ENCODE measurements around the gene PTHLH. TPM values are rescaled to one million over a fixed set of nuclear protein-coding genes. Genes with fewer than 3 reads are reported as not detected.

PTHLH gene
- total RNA-seq, 1 experiment from 2014 or later: 0.35 TPM

- no peaks in the 10 kb centered on the region for H3K36me3 Mint-ChIP-seq (ENCODE audit: insufficient read depth in 1 of 3, low read depth in 3 of 3)
- Histone ChIP-seq H3K18ac (ENCODE audit: insufficient read length, low read depth, low read length) (no peak overlapping the region), H3K79me2 (ENCODE audit: insufficient read depth, low read length) (no peaks in the 10 kb centered on the region), H3K4me2 (ENCODE audit: insufficient read depth, insufficient read length, low read length) (no peak overlapping the region), H3K9ac (ENCODE audit: extremely low read depth, insufficient read length, low read length) (no peak overlapping the region), H2AFZ (ENCODE audit: low read length) (no peak overlapping the region), H3K4me1 (ENCODE audit: insufficient read depth, low read length) (peaks cover 3% of the 10 kb centered on the region; the same call in 1 of the 2 replicates), H3K9me3 (ENCODE audit: control insufficient read depth, low read depth, low read length) (no peaks in the 10 kb centered on the region), H2BK5ac (ENCODE audit: insufficient read length, low read length) (no peak overlapping the region), H3K27me3 (ENCODE audit: insufficient read depth, low read length) (no peaks in the 10 kb centered on the region), H3K56ac (ENCODE audit: insufficient read length, low read depth, low read length) (no peak overlapping the region), H3K23ac (ENCODE audit: insufficient read length, low read depth, low read length) (no peak overlapping the region), H3K14ac (ENCODE audit: insufficient read depth, low read length) (no peak overlapping the region), H3T11ph (ENCODE audit: low read length) (no peak overlapping the region), H2BK120ac (ENCODE audit: low read depth, low read length, poor library complexity, severe bottlenecking) (no peak overlapping the region), H3K27ac (ENCODE audit: insufficient read length, low read depth, low read length) (no peak overlapping the region), H4K5ac (ENCODE audit: insufficient read length, low read depth, low read length) (no peak overlapping the region), H4K91ac (ENCODE audit: insufficient read length, low read depth, low read length) (no peak overlapping the region), H2BK20ac (ENCODE audit: low read depth, low read length, poor library complexity, severe bottlenecking) (no peak overlapping the region), H2BK15ac (ENCODE audit: low read depth, low read length) (no peak overlapping the region), H3K79me1 (ENCODE audit: insufficient read depth, low read depth, low read length, poor library complexity, severe bottlenecking) (no peaks in the 10 kb centered on the region), H2AK5ac (ENCODE audit: insufficient read length, low read length) (no peak overlapping the region), H4K8ac (replicated peaks; ENCODE audit: insufficient read length, low read depth, low read length) (no peak overlapping the region), H4K20me1 (ENCODE audit: control insufficient read depth, insufficient read depth, insufficient read length) (no peaks in the 10 kb centered on the region), H3K23me2 (ENCODE audit: insufficient read length, low read depth, low read length, poor library complexity, severe bottlenecking) (no peaks in the 10 kb centered on the region), H2BK12ac (ENCODE audit: insufficient read length, low read depth, low read length) (no peak overlapping the region), H3K4ac (ENCODE audit: low read depth, low read length) (no peak overlapping the region)
- TF ChIP-seq, protein P1, sequence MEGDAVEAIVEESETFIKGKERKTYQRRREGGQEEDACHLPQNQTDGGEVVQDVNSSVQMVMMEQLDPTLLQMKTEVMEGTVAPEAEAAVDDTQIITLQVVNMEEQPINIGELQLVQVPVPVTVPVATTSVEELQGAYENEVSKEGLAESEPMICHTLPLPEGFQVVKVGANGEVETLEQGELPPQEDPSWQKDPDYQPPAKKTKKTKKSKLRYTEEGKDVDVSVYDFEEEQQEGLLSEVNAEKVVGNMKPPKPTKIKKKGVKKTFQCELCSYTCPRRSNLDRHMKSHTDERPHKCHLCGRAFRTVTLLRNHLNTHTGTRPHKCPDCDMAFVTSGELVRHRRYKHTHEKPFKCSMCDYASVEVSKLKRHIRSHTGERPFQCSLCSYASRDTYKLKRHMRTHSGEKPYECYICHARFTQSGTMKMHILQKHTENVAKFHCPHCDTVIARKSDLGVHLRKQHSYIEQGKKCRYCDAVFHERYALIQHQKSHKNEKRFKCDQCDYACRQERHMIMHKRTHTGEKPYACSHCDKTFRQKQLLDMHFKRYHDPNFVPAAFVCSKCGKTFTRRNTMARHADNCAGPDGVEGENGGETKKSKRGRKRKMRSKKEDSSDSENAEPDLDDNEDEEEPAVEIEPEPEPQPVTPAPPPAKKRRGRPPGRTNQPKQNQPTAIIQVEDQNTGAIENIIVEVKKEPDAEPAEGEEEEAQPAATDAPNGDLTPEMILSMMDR (conservative IDR thresholded peaks at IDR 0.05): no peak
- H3K27ac Mint-ChIP-seq: peak overlapping the region in 1 of 3 experiments; percentile 48; a peak in 2 of 7 replicates
- no CpG with 5 or more reads among the region's 7 CpGs for WGBS (ENCODE audit: extremely low coverage, insufficient read length, low lambda C conversion rate)
- DNase-seq: no peak
- peaks cover 16 to 18% of the 10 kb centered on the region in 2 experiments for H3K4me1 Mint-ChIP-seq
- no peaks in the 10 kb centered on the region for H3K9me3 Mint-ChIP-seq
- no peak overlapping the region; a peak in 1 of 5 replicates for H3K4me3 Mint-ChIP-seq
- H3K27me3 Mint-ChIP-seq (ENCODE audit: low read depth): peaks cover 2% of the 10 kb centered on the region
These were observed 20.6 kb downstream of the PTHLH start for GRCh38 chr12:27951898-27952297.

Data from H9 (cell line).